Measurements from ENCODE around the gene ZNF106.
A peak's percentile ranks its signal among the peaks of the same experiment; 100 is the strongest.

ZNF106 gene

DNA sequence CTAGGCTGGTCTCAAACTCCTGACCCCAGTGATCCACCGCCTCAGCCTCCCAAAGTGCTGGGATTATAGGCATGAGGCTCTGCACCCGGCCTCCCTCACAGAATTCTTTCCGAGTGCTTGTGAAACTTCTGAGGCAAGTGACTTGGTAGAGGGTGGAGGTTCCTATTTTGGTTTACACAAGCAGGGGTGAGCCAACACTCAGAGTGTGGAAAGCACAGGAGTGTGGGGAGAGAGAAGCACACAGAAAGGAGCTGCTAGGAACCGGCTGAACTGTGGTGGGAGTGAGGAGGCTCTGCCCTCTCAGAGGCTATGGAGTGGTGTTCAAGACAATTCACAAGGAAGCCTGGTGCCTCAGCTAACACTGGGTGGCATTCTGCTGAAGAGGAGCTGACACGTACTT, 123.9 kb downstream of the ZNF106 start:
- no peak for DNase-seq (ENCODE audit: low read depth)

DNA sequence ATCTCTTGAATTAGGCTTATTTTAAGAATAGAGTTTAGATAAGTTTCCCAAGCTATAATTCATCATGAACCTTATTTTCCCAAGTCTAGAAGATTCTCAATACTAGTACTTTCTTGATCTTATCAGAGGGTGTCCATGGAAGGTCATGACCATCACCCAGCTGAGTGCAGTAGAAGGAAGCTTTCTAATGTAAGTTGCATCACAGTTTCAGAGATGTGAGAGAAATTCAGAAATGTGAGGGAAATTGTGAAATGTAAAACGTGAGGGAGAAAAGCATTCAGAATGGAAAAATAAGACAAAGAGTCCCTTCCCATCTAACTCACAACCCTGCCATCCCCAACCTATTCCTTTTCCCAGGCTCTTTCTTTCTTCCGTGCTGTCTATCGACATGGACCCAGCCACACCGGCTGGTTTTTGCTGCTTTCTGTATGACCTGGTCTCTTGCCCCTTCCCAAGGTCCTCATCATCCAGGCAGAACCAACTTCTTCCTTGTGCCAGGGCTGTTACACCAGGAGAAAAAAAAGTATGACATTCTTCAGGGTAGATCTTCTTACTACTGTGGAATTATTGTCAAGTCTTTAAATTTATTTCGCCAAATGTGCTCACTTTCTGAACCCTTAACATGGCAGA, 124.9 kb downstream of the ZNF106 start:
- DNase-seq (ENCODE audit: low read depth), result no peak

DNA sequence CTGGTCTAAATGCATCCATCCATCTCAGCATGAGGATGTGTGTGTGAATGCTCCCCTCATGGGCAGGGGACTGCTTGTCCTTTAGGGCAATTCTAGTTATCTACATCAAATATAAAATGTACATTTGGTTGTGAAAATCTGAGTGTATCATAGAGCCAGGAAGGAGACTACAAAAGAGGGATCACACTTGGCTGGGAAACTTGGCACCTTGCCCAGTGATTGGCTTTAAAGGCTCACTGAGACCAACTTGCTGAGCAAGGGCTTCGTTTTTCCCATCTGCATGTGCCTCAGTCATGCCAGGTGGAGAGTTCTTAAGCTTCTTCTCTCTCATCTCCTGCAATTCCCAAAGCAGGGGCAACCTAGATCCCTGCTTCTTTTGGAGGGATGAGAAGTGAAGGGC, 126.4 kb downstream of the ZNF106 start:
- DNase-seq (ENCODE audit: low read depth), result peak; percentile 18

DNA sequence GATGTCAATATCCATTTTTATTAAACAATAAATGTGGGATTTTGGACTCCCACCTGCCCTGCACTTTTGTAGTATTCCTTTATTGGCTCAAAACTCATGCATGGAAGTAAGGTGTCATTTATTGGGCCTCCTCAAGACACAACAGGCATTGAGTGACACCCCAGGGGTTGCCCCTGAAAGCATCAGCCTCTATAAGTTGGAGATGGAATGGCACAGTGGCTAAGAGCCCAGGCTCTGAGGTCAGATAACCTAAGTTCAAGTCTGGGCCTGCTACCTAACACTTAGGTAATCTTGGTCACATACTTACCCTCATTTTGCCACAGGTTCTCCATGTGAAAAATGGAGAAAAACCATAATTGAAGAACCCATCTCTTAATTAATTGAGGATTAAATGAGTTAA, 127.0 kb downstream of the ZNF106 start:
- DNase-seq (ENCODE audit: low read depth), result no peak

DNA sequence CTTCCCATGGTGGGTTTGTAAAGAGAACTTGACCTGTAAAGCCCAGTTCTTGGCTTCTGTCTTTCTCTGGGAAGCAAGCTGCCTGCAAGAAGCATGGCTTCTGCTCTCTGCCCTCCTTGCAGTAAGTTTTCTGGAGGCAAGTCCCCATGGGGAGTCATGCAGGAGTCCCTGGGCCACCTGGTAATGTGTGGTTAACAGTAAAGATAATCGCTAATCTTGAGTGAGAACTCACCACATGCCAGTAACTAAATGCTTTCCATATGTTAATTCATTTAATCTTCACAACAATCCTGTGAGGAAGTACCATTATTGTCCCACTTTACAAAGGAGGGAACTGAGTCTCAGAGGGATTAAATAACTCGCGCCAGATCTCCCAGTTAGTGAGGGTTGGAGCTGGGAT, 127.5 kb downstream of the ZNF106 start:
- DNase-seq (ENCODE audit: low read depth), result no peak

Data from EH (cell line).